ENCODE data around the gene TBC1D4. TPM values are rescaled to one million over a fixed set of nuclear protein-coding genes. Genes with fewer than 3 reads are reported as not detected.

Gene TBC1D4
- total RNA-seq, 1 donor from 2014 or later, result 1.5 TPM

GRCh38 chr13:75485286-75486062 lies 3.5 kb upstream of the TBC1D4 start:
- Mint-ChIP-seq H3K36me3 (ENCODE audit: low read depth) (peaks cover 3% of the 10 kb centered on the region), H3K27me3 (peaks cover 30% of the 10 kb centered on the region), H3K9me3 (no peaks in the 10 kb centered on the region), H3K4me3 (no peak overlapping the region), H3K27ac (no peak overlapping the region), H3K4me1 (peaks cover 15% of the 10 kb centered on the region)
- ChIA-PET POLR2A (no interaction called here), CTCF (no interaction called here)
- ATAC-seq (ENCODE audit: low read depth), result no peak
- TF ChIP-seq CTCF (IDR thresholded peaks at IDR 0.05), result no peak
- intact Hi-C loops (cut with micrococcal nuclease), result no loop called here
- DNase-seq, result no peak

- Mint-ChIP-seq H3K36me3 (ENCODE audit: low read depth) (peaks cover 3% of the 10 kb centered on the region), H3K4me1 (peaks cover 15% of the 10 kb centered on the region), H3K27ac (no peak overlapping the region), H3K27me3 (peaks cover 46% of the 10 kb centered on the region), H3K9me3 (no peaks in the 10 kb centered on the region), H3K4me3 (peak overlapping the region; percentile 98)
- no peak for DNase-seq
- TF ChIP-seq CTCF (IDR thresholded peaks at IDR 0.05), result no peak
- POLR2A ChIA-PET, result no interaction called here
- CTCF ChIA-PET, result interaction anchor here (0.9 to 1.9 kb wide), 4 partner anchors 9 to 111 kb away, joined by 3 to 5 read pairs (median 4); no protein-coding TSS in a partner anchor
- ATAC-seq (ENCODE audit: low read depth), result no peak
- intact Hi-C loops (cut with micrococcal nuclease), result loop anchor here (1.0 to 5.0 kb wide), 5 partner anchors 55 to 1350 kb away; partner anchors contain the start of genes COMMD6, KLF12, LMO7 and UCHL3
These were observed 781 bp upstream of the TBC1D4 start for GRCh38 chr13:75482820-75483079.

GRCh38 chr13:75481176-75482069 lies 546 bp downstream of the TBC1D4 start:
- H3K4me3 Mint-ChIP-seq, result peak overlapping the region; percentile 79
- CTCF ChIA-PET, result interaction anchor here (1.5 to 1.9 kb wide), 3 partner anchors 11 to 110 kb away, joined by 4 to 5 read pairs (median 4); no protein-coding TSS in a partner anchor
- peak; percentile 13 for ATAC-seq (ENCODE audit: low read depth)
- H3K36me3 Mint-ChIP-seq (ENCODE audit: low read depth), result peaks cover 3% of the 10 kb centered on the region
- peaks cover 15% of the 10 kb centered on the region for H3K4me1 Mint-ChIP-seq
- H3K9me3 Mint-ChIP-seq, result no peaks in the 10 kb centered on the region
- no peak for TF ChIP-seq CTCF (IDR thresholded peaks at IDR 0.05)
- POLR2A ChIA-PET, result no interaction called here
- peak; percentile 34 for DNase-seq
- H3K27ac Mint-ChIP-seq, result no peak overlapping the region
- intact Hi-C loops (cut with micrococcal nuclease), result loop anchor here (1.0 to 5.0 kb wide), 5 partner anchors 56 to 1349 kb away; partner anchors contain the start of genes COMMD6, KLF12, LMO7 and UCHL3
- H3K27me3 Mint-ChIP-seq, result peaks cover 47% of the 10 kb centered on the region

- Mint-ChIP-seq H3K4me3 (peak overlapping the region; percentile 79), H3K9me3 (no peaks in the 10 kb centered on the region), H3K27ac (no peak overlapping the region), H3K4me1 (peaks cover 15% of the 10 kb centered on the region), H3K27me3 (peaks cover 43% of the 10 kb centered on the region), H3K36me3 (ENCODE audit: low read depth) (peaks cover 3% of the 10 kb centered on the region)
- DNase-seq, result no peak
- no peak for TF ChIP-seq CTCF (IDR thresholded peaks at IDR 0.05)
- intact Hi-C loops (cut with micrococcal nuclease), result loop anchor here (5.0 kb wide), 1 partner anchor 1348 kb away; the partner anchor contains the start of gene KLF12
- ChIA-PET POLR2A (no interaction called here), CTCF (no interaction called here)
- ATAC-seq (ENCODE audit: low read depth), result no peak
These were observed 1.2 kb downstream of the TBC1D4 start for GRCh38 chr13:75480671-75481175.

All from activated B cell treated with CpG ODN at 0.5 μM for 24 hours (primary cell).